ENCODE results near the gene APOB. TPM values are rescaled to one million over a fixed set of nuclear protein-coding genes. Genes with fewer than 3 reads are reported as not detected.
A peak's percentile ranks its signal among the peaks of the same experiment; 100 is the strongest.

APOB gene
- total and polyA plus RNA-seq, 2 of the 13 experiments (the other 11 are each of a cell fraction or from before 2014, with no cell fraction given): 1,569 to 2,515 TPM

DNA sequence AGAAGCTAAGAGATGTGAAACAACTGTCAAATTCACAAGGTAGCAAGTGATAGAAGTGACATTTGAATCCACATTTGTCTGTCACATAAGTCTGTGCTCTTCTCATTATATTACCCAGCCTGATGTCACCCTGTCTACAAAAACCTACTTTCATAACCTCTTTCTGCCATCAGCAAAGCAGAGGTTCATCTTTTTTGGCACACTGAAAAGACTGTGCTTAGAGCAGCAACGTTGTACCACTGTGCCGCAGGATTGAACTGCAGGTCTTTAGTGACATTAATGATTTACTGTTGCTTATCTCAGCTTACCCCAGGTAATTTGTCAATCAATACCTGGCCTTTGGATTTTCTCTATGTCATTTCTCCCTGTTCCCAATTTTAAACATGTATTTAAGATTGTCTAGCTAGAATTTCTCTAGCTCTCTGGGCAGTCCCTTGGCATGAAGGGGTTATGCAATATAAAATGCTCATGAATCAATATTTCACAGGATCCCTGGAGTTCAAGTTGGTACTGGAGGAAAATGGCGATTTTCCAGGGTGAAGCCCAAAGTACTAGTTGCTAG, 48.5 kb upstream of the APOB start (continued):
- TF ChIP-seq, protein P1, sequence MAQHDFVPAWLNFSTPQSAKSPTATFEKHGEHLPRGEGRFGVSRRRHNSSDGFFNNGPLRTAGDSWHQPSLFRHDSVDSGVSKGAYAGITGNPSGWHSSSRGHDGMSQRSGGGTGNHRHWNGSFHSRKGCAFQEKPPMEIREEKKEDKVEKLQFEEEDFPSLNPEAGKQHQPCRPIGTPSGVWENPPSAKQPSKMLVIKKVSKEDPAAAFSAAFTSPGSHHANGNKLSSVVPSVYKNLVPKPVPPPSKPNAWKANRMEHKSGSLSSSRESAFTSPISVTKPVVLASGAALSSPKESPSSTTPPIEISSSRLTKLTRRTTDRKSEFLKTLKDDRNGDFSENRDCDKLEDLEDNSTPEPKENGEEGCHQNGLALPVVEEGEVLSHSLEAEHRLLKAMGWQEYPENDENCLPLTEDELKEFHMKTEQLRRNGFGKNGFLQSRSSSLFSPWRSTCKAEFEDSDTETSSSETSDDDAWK (CRISPR knock-in tag; IDR thresholded peaks at IDR 0.05): no peak
- TF ChIP-seq HNF4G (IDR thresholded peaks at IDR 0.05; ENCODE audit: borderline replicate concordance, low read depth, low read length) (peak; percentile 72), HNF4G (CRISPR knock-in tag; IDR thresholded peaks at IDR 0.05; ENCODE audit: borderline replicate concordance, low read depth) (no peak), ZNF224 (CRISPR knock-in tag; IDR thresholded peaks at IDR 0.05) (no peak), ZNF670 (CRISPR knock-in tag; IDR thresholded peaks at IDR 0.05; ENCODE audit: borderline replicate concordance) (0 out of 2 replicates have a peak, but pooled peaks have one; percentile 37)
- TF ChIP-seq, protein P2, sequence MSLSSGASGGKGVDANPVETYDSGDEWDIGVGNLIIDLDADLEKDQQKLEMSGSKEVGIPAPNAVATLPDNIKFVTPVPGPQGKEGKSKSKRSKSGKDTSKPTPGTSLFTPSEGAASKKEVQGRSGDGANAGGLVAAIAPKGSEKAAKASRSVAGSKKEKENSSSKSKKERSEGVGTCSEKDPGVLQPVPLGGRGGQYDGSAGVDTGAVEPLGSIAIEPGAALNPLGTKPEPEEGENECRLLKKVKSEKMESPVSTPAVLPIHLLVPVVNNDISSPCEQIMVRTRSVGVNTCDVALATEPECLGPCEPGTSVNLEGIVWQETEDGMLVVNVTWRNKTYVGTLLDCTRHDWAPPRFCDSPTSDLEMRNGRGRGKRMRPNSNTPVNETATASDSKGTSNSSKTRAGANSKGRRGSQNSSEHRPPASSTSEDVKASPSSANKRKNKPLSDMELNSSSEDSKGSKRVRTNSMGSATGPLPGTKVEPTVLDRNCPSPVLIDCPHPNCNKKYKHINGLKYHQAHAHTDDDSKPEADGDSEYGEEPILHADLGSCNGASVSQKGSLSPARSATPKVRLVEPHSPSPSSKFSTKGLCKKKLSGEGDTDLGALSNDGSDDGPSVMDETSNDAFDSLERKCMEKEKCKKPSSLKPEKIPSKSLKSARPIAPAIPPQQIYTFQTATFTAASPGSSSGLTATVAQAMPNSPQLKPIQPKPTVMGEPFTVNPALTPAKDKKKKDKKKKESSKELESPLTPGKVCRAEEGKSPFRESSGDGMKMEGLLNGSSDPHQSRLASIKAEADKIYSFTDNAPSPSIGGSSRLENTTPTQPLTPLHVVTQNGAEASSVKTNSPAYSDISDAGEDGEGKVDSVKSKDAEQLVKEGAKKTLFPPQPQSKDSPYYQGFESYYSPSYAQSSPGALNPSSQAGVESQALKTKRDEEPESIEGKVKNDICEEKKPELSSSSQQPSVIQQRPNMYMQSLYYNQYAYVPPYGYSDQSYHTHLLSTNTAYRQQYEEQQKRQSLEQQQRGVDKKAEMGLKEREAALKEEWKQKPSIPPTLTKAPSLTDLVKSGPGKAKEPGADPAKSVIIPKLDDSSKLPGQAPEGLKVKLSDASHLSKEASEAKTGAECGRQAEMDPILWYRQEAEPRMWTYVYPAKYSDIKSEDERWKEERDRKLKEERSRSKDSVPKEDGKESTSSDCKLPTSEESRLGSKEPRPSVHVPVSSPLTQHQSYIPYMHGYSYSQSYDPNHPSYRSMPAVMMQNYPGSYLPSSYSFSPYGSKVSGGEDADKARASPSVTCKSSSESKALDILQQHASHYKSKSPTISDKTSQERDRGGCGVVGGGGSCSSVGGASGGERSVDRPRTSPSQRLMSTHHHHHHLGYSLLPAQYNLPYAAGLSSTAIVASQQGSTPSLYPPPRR (CRISPR knock-in tag; IDR thresholded peaks at IDR 0.05; ENCODE audit: borderline replicate concordance): peak; percentile 46; the same call in 1 of the 2 replicates
- TF ChIP-seq, protein P3, sequence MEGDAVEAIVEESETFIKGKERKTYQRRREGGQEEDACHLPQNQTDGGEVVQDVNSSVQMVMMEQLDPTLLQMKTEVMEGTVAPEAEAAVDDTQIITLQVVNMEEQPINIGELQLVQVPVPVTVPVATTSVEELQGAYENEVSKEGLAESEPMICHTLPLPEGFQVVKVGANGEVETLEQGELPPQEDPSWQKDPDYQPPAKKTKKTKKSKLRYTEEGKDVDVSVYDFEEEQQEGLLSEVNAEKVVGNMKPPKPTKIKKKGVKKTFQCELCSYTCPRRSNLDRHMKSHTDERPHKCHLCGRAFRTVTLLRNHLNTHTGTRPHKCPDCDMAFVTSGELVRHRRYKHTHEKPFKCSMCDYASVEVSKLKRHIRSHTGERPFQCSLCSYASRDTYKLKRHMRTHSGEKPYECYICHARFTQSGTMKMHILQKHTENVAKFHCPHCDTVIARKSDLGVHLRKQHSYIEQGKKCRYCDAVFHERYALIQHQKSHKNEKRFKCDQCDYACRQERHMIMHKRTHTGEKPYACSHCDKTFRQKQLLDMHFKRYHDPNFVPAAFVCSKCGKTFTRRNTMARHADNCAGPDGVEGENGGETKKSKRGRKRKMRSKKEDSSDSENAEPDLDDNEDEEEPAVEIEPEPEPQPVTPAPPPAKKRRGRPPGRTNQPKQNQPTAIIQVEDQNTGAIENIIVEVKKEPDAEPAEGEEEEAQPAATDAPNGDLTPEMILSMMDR (CRISPR knock-in tag; IDR thresholded peaks at IDR 0.05): no peak
- TF ChIP-seq, protein P4, sequence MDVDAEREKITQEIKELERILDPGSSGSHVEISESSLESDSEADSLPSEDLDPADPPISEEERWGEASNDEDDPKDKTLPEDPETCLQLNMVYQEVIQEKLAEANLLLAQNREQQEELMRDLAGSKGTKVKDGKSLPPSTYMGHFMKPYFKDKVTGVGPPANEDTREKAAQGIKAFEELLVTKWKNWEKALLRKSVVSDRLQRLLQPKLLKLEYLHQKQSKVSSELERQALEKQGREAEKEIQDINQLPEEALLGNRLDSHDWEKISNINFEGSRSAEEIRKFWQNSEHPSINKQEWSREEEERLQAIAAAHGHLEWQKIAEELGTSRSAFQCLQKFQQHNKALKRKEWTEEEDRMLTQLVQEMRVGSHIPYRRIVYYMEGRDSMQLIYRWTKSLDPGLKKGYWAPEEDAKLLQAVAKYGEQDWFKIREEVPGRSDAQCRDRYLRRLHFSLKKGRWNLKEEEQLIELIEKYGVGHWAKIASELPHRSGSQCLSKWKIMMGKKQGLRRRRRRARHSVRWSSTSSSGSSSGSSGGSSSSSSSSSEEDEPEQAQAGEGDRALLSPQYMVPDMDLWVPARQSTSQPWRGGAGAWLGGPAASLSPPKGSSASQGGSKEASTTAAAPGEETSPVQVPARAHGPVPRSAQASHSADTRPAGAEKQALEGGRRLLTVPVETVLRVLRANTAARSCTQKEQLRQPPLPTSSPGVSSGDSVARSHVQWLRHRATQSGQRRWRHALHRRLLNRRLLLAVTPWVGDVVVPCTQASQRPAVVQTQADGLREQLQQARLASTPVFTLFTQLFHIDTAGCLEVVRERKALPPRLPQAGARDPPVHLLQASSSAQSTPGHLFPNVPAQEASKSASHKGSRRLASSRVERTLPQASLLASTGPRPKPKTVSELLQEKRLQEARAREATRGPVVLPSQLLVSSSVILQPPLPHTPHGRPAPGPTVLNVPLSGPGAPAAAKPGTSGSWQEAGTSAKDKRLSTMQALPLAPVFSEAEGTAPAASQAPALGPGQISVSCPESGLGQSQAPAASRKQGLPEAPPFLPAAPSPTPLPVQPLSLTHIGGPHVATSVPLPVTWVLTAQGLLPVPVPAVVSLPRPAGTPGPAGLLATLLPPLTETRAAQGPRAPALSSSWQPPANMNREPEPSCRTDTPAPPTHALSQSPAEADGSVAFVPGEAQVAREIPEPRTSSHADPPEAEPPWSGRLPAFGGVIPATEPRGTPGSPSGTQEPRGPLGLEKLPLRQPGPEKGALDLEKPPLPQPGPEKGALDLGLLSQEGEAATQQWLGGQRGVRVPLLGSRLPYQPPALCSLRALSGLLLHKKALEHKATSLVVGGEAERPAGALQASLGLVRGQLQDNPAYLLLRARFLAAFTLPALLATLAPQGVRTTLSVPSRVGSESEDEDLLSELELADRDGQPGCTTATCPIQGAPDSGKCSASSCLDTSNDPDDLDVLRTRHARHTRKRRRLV (CRISPR knock-in tag; IDR thresholded peaks at IDR 0.05): no peak

All from HepG2 (cell line).